Uterus (tissue), 2 donors: Measurements from ENCODE around the gene AMOTL1.

Source experiments
- CTCF ChIP-seq, 4 experiments: fragments of 200-600 bp in 2 of 4; fragments of 450-650 bp in 2 of 4; sonication (generic) in 2 of 4; IDR thresholded peaks; one replicate each; pipeline ENCODE4 v1.5.1; 2016 to 2019; ENCODE audit warnings: antibody characterized with exemption in 4 of 4, mild to moderate bottlenecking in 2 of 4, moderate library complexity in 1 of 4
- POLR2A ChIP-seq, 2 donors: fragments of 450-650 bp; IDR thresholded peaks; one replicate each; pipeline ENCODE4 v1.6.1; 2016; ENCODE audit warnings: antibody characterized with exemption in 2 of 2, mild to moderate bottlenecking in 1 of 2, moderate library complexity in 1 of 2

- TF ChIP-seq CTCF (IDR thresholded peaks at IDR 0.05) = no peak
- TF ChIP-seq POLR2A (IDR thresholded peaks at IDR 0.05) = no peak
Observed at GRCh38 chr11:94784884-94785283, 16.7 kb downstream of the AMOTL1 start.
